GM23248 (cell line): Measurements from ENCODE around the gene RYR3. TPM values are rescaled to one million over a fixed set of nuclear protein-coding genes. Genes with fewer than 3 reads are reported as not detected.

ENCODE experiments used
- DNase-seq: peaks from one replicate; pipeline ENCODE4 v3.0.0-alpha.2; 2015
- H2AFZ ChIP-seq: fragments of 200-600 bp; sonication (generic); 2 replicates; pipeline ENCODE4 v1.6.1; 2016; ENCODE audit warnings: antibody characterized with exemption
- H3F3A ChIP-seq: fragments of 200-600 bp; sonication (generic); 2 replicates; pipeline ENCODE4 v1.6.1; 2016; ENCODE audit warnings: mild to moderate bottlenecking, antibody characterized with exemption, mixed run types; ENCODE audit not compliant: insufficient read depth
- H3K27ac ChIP-seq: fragments of 200-600 bp; sonication (generic); 2 replicates; pipeline ENCODE4 v1.5.1; 2016; ENCODE audit warnings: mild to moderate bottlenecking
- H3K27me3 ChIP-seq: fragments of 200-600 bp; sonication (generic); replicated peaks from 2 replicates; pipeline ENCODE4 v1.6.1; 2016; ENCODE audit warnings: mild to moderate bottlenecking; ENCODE audit not compliant: insufficient read depth
- H3K36me3 ChIP-seq: fragments of 200-600 bp; sonication (generic); 2 replicates; pipeline ENCODE4 v1.6.1; 2016; ENCODE audit warnings: low read depth, mild to moderate bottlenecking
- H3K4me1 ChIP-seq: fragments of 200-600 bp; sonication (generic); 2 replicates; pipeline ENCODE4 v1.6.1; 2016; ENCODE audit warnings: mild to moderate bottlenecking; ENCODE audit not compliant: insufficient read depth
- H3K4me2 ChIP-seq: fragments of 200-600 bp; sonication (generic); one replicate; pipeline ENCODE4 v1.6.1; 2016; ENCODE audit warnings: mild to moderate bottlenecking; ENCODE audit not compliant: unreplicated experiment
- H3K4me3 ChIP-seq: fragments of 200-600 bp; sonication (generic); 2 replicates; pipeline ENCODE4 v1.5.1; 2016; ENCODE audit warnings: mild to moderate bottlenecking
- H3K79me2 ChIP-seq: fragments of 200-600 bp; sonication (generic); 2 replicates; pipeline ENCODE4 v1.6.1; 2016; ENCODE audit warnings: mild to moderate bottlenecking; ENCODE audit not compliant: insufficient read depth
- H3K9ac ChIP-seq: fragments of 200-600 bp; sonication (generic); 2 replicates; pipeline ENCODE4 v1.6.1; 2016; ENCODE audit warnings: mild to moderate bottlenecking
- H3K9me2 ChIP-seq: fragments of 200-600 bp; sonication (generic); 2 replicates; pipeline ENCODE4 v1.6.1; 2016; ENCODE audit warnings: mixed run types, mild to moderate bottlenecking, moderate library complexity; ENCODE audit not compliant: insufficient read depth
- H3K9me3 ChIP-seq: fragments of 200-600 bp; sonication (generic); one replicate; pipeline ENCODE4 v1.6.1; 2017; ENCODE audit warnings: low read depth
- H4K20me1 ChIP-seq: fragments of 200-600 bp; sonication (generic); 2 replicates; pipeline ENCODE4 v1.6.0; 2016; ENCODE audit not compliant: insufficient read depth
- EZH2 ChIP-seq: fragments of 200-600 bp; sonication (generic); IDR thresholded peaks from 2 replicates; pipeline ENCODE4 v1.6.1; 2018; ENCODE audit warnings: antibody characterized with exemption, mild to moderate bottlenecking; ENCODE audit not compliant: insufficient read depth, poor library complexity, severe bottlenecking
- EZH2phosphoT487 ChIP-seq: fragments of 200-600 bp; sonication (generic); IDR thresholded peaks from 2 replicates; pipeline ENCODE4 v1.6.1; 2018; ENCODE audit warnings: antibody characterized with exemption, moderate library complexity, mild to moderate bottlenecking, low read depth; ENCODE audit not compliant: insufficient read depth
- WGBS, 2 experiments: methylation state at CpG; one replicate each; pipeline ENCODE4 v1.1.6; 2015 to 2017; ENCODE audit warnings: low lambda C conversion rate in 2 of 2, low coverage in 1 of 2; ENCODE audit errors: missing lambda C conversion rate in 2 of 2; 5-methylcytosine and 5-hydroxymethylcytosine counted together
- in situ Hi-C: fragments of 300-500 bp; cut with MboI; formaldehyde crosslinking; loops from 2 replicates; pipeline ENCODE4 v1.15.0; 2020
- polyA plus RNA-seq: library from polyadenylated mRNA; unstranded; fragments of >200 nt; fragmentation: Nextera tagmentation; extraction: Ambion mirVana; gene quantifications from 2 replicates; pipeline ENCODE4 v1.2.1, GENCODE V29; 2016
- total RNA-seq: library from RNA; depleted of rRNA; stranded (reverse); fragments of >200 nt; shearing (Covaris generic); gene quantifications from 2 replicates; pipeline ENCODE4 v1.2.3, GENCODE V29; 2014

Gene RYR3
- total and polyA plus RNA-seq, 2 experiments from 2014 or later = 0.26 TPM; not detected in 1

GRCh38 chr15:33742306-33742705, 431.5 kb downstream of the RYR3 start:
- 9 to 22% methylated on average over 3 of the region's 3 CpGs for WGBS, 2 experiments
- H3K9ac ChIP-seq = no peak overlapping the region

GRCh38 chr15:33742800-33743199, 432.0 kb downstream of the RYR3 start:
- peak; percentile 56 for DNase-seq
- Histone ChIP-seq H3K27ac (no peak overlapping the region), H3K4me1 (no peaks in the 10 kb centered on the region), H3K9me2 (no peaks in the 10 kb centered on the region), H4K20me1 (no peaks in the 10 kb centered on the region), H3F3A (no peaks in the 10 kb centered on the region), H3K9ac (no peak overlapping the region), H3K27me3 (peaks cover 27% of the 10 kb centered on the region), H3K4me3 (no peak overlapping the region), H3K4me2 (no peak overlapping the region), H2AFZ (no peak overlapping the region), H3K79me2 (no peaks in the 10 kb centered on the region), H3K36me3 (no peaks in the 10 kb centered on the region), H3K9me3 (no peaks in the 10 kb centered on the region)
- 2 to 6% methylated on average over 2 of the region's 2 CpGs for WGBS, 2 experiments
- in situ Hi-C loops = no loop called here
- no peak for TF ChIP-seq EZH2phosphoT487
- no peak for TF ChIP-seq EZH2

More at GRCh38 chr15:33742306-33742705, 431.5 kb downstream of the RYR3 start:
- H3K4me1 ChIP-seq = no peaks in the 10 kb centered on the region
- peaks cover 27% of the 10 kb centered on the region for H3K27me3 ChIP-seq
- TF ChIP-seq EZH2 = no peak
- TF ChIP-seq EZH2phosphoT487 = no peak
- H3K27ac ChIP-seq = no peak overlapping the region
- H3K79me2 ChIP-seq = no peaks in the 10 kb centered on the region
- in situ Hi-C loops = no loop called here
- no peak for DNase-seq
- H2AFZ ChIP-seq = no peak overlapping the region
- no peaks in the 10 kb centered on the region for H4K20me1 ChIP-seq
- H3K4me3 ChIP-seq = no peak overlapping the region
- no peak overlapping the region for H3K4me2 ChIP-seq
- no peaks in the 10 kb centered on the region for H3F3A ChIP-seq
- H3K36me3 ChIP-seq = no peaks in the 10 kb centered on the region
- no peaks in the 10 kb centered on the region for H3K9me2 ChIP-seq
- no peaks in the 10 kb centered on the region for H3K9me3 ChIP-seq

- no peaks in the 10 kb centered on the region for H3F3A ChIP-seq
- peaks cover 21% of the 10 kb centered on the region for H3K27me3 ChIP-seq
- no peaks in the 10 kb centered on the region for H3K4me1 ChIP-seq
- H3K9me3 ChIP-seq = no peaks in the 10 kb centered on the region
- no peaks in the 10 kb centered on the region for H4K20me1 ChIP-seq
- WGBS, 2 experiments = 37 to 39% methylated on average over 5 of the region's 5 CpGs
- no peaks in the 10 kb centered on the region for H3K9me2 ChIP-seq
- H3K36me3 ChIP-seq = no peaks in the 10 kb centered on the region
- no peak for DNase-seq
- no peak overlapping the region for H3K4me2 ChIP-seq
- H3K27ac ChIP-seq = no peak overlapping the region
- in situ Hi-C loops = no loop called here
- no peak overlapping the region for H3K4me3 ChIP-seq
- TF ChIP-seq EZH2phosphoT487 = no peak
- TF ChIP-seq EZH2 = no peak
- no peaks in the 10 kb centered on the region for H3K79me2 ChIP-seq
- H3K9ac ChIP-seq = no peak overlapping the region
- no peak overlapping the region for H2AFZ ChIP-seq
These were observed 435.4 kb downstream of the RYR3 start for GRCh38 chr15:33746203-33746602.

DNA sequence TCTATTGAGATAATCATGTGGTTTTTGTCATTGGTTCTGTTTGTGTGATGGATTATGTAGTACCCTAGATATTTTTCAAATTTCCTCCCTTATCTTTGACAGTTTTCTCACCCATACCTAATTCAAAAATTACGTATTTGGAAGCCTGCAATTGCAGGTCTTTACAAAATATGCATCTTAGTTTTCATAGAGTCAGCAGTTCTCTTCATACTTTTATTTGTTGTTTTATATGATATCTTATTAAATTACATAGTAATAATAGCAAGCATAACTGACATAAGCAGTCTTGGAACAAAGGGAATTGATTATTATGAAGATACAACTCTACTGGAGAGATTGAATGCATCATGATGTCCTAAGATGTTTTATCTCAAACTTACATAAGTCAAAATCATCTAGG, 442.2 kb downstream of the RYR3 start:
- no peaks in the 10 kb centered on the region for H3F3A ChIP-seq
- in situ Hi-C loops = loop anchor here (25.0 kb wide), 1 partner anchor 209 kb away; the partner anchor contains the start of gene CHRM5
- no peak overlapping the region for H3K4me3 ChIP-seq
- H2AFZ ChIP-seq = no peak overlapping the region
- TF ChIP-seq EZH2 (no peak), EZH2phosphoT487 (no peak)
- no peak overlapping the region for H3K9ac ChIP-seq
- no peak for DNase-seq
- no peaks in the 10 kb centered on the region for H4K20me1 ChIP-seq
- H3K36me3 ChIP-seq = no peaks in the 10 kb centered on the region
- no peaks in the 10 kb centered on the region for H3K9me3 ChIP-seq
- H3K4me2 ChIP-seq = no peak overlapping the region
- no peaks in the 10 kb centered on the region for H3K9me2 ChIP-seq
- 10% methylated on average over 1 of the region's 1 CpG for WGBS, 2 experiments
- H3K79me2 ChIP-seq = no peaks in the 10 kb centered on the region
- no peaks in the 10 kb centered on the region for H3K4me1 ChIP-seq
- no peak overlapping the region for H3K27ac ChIP-seq
- H3K27me3 ChIP-seq = peaks cover 30% of the 10 kb centered on the region

- in situ Hi-C loops = loop anchor here (25.0 kb wide), 1 partner anchor 208 kb away; the partner anchor contains the start of gene CHRM5
- no peak overlapping the region for H3K4me2 ChIP-seq
- H3K36me3 ChIP-seq = no peaks in the 10 kb centered on the region
- TF ChIP-seq EZH2phosphoT487 (no peak), EZH2 (no peak)
- H3K27ac ChIP-seq = no peak overlapping the region
- no peak for DNase-seq
- no peak overlapping the region for H3K9ac ChIP-seq
- no peaks in the 10 kb centered on the region for H3F3A ChIP-seq
- H3K9me2 ChIP-seq = no peaks in the 10 kb centered on the region
- no peaks in the 10 kb centered on the region for H3K79me2 ChIP-seq
- peaks cover 30% of the 10 kb centered on the region for H3K27me3 ChIP-seq
- no peaks in the 10 kb centered on the region for H3K9me3 ChIP-seq
- no peak overlapping the region for H3K4me3 ChIP-seq
- H3K4me1 ChIP-seq = no peaks in the 10 kb centered on the region
- no peaks in the 10 kb centered on the region for H4K20me1 ChIP-seq
- no peak overlapping the region for H2AFZ ChIP-seq
- WGBS, 2 experiments = 50 to 62% methylated on average over 3 of the region's 3 CpGs
These were observed 443.5 kb downstream of the RYR3 start for GRCh38 chr15:33754242-33754641.
